HepG2 (cell line): ENCODE measurements around the gene AGAP1. TPM values are rescaled to one million over a fixed set of nuclear protein-coding genes. Genes with fewer than 3 reads are reported as not detected.

Experiments
- ATAC-seq: fragments of 200-7000 bp; cut with Tn5 transposase; 3 replicates; pipeline ENCODE4 v1.9.1; 2020; ENCODE audit warnings: mild to moderate bottlenecking, moderate library complexity
- BruUV-seq: library from RNA; stranded (reverse); fragments of 400-500 nt; replicated peaks from 2 replicates; lab custom pipeline; 2021; lab: Mats Ljungman, UMichigan
- CTCF ChIA-PET: fragments of 300-600 bp; formaldehyde crosslinking; extraction: SDS; loops from one replicate; lab custom pipeline; 2021; ENCODE audit warnings: low total read pairs, inconsistent platforms, low intra/inter-chr PET ratio; lab: Yijun Ruan, JAX
- POLR2A ChIA-PET: fragments of 350-600 bp; sonication (Branson Sonifier 250); formaldehyde crosslinking; loops from one replicate; lab custom pipeline; 2020; ENCODE audit warnings: antibody characterized with exemption, inconsistent platforms; lab: Yijun Ruan, JAX
- DNase-seq: peaks from one replicate; pipeline ENCODE4 v3.0.0-alpha.2; 2015; ENCODE audit warnings: low spot score
- FAIRE-seq: peaks from 3 replicates; lab custom pipeline; 2011; peaks lifted over from hg19 to GRCh38; lab: Jason Lieb, UNC
- H2AFZ ChIP-seq: one replicate; pipeline ENCODE4 v1.6.1; 2011; ENCODE audit warnings: low read length, inconsistent platforms
- H3K27ac ChIP-seq: fragments of 300-600 bp; 3 replicates; pipeline ENCODE4 v1.8.0; 2011; ENCODE audit warnings: mixed run types, mild to moderate bottlenecking, mixed read lengths, low read length, inconsistent platforms; ENCODE audit not compliant: insufficient read depth; ENCODE audit errors: extremely low read length
- H3K27me3 ChIP-seq, 2 experiments: fragments of 200-600 bp in 1 of 2; 2 replicates in 1 of 2; 3 replicates in 1 of 2; pipeline versions ENCODE4 v1.6.0 to v1.8.0; 2011; ENCODE audit warnings: low read length in 2 of 2, mild to moderate bottlenecking in 2 of 2, moderate library complexity in 2 of 2, inconsistent platforms in 1 of 2; ENCODE audit not compliant: insufficient read depth in 2 of 2, control insufficient read depth in 1 of 2
- H3K36me3 ChIP-seq, 2 experiments: fragments of 200-600 bp in 1 of 2; replicated peaks in 1 of 2; 2 replicates in 1 of 2; 3 replicates in 1 of 2; pipeline versions ENCODE4 v1.5.1 to v1.8.0; 2011; ENCODE audit warnings: low read length in 2 of 2, inconsistent platforms in 1 of 2; ENCODE audit not compliant: insufficient read depth in 2 of 2, control insufficient read depth in 1 of 2
- H3K4me1 ChIP-seq: 2 replicates; pipeline ENCODE4 v1.5.1; 2012; ENCODE audit warnings: low read length, inconsistent platforms; ENCODE audit not compliant: insufficient read depth
- H3K4me2 ChIP-seq: 2 replicates; pipeline ENCODE4 v1.6.0; 2011; ENCODE audit warnings: low read depth, low read length, inconsistent platforms
- H3K4me3 ChIP-seq, 3 experiments: fragments of 200-600 bp in 1 of 3; sonication (generic), shearing (Covaris generic) in 1 of 3; replicated peaks in 1 of 3; 2 replicates each; pipeline ENCODE4 v1.5.1; 2011 to 2016; ENCODE audit warnings: low read length in 3 of 3, inconsistent platforms in 2 of 3, low read depth in 2 of 3, mild to moderate bottlenecking in 2 of 3, control low read depth in 1 of 3, mixed read lengths in 1 of 3; ENCODE audit not compliant: insufficient read depth in 1 of 3
- H3K79me2 ChIP-seq: one replicate; pipeline ENCODE4 v1.6.1; 2011; ENCODE audit warnings: low read length, inconsistent platforms; ENCODE audit not compliant: insufficient read depth
- H3K9ac ChIP-seq: 2 replicates; pipeline ENCODE4 v1.6.0; 2011; ENCODE audit warnings: mild to moderate bottlenecking, low read depth, low read length, inconsistent platforms; ENCODE audit not compliant: insufficient read depth
- H3K9me3 ChIP-seq: 2 replicates; pipeline ENCODE4 v1.5.1; 2012; ENCODE audit warnings: mild to moderate bottlenecking, low read length
- H4K20me1 ChIP-seq: 2 replicates; pipeline ENCODE4 v1.6.0; 2011; ENCODE audit warnings: inconsistent platforms, mild to moderate bottlenecking, low read length, moderate library complexity; ENCODE audit not compliant: insufficient read depth
- CC2D1A ChIP-seq: sonication (generic); formaldehyde crosslinking; IDR thresholded peaks from 2 replicates; pipeline ENCODE4 v1.8.1; 2023; ENCODE audit warnings: mild to moderate bottlenecking, missing genetic modification reagents
- MXI1 ChIP-seq: IDR thresholded peaks from 3 replicates; pipeline ENCODE4 v1.6.1; 2012; ENCODE audit warnings: low read depth, low read length, inconsistent platforms, borderline replicate concordance
- RFX3 ChIP-seq: IDR thresholded peaks from 2 replicates; pipeline ENCODE4 v1.6.1; 2016; ENCODE audit warnings: missing biosample characterization, missing genetic modification reagents
- SMAD9 ChIP-seq: sonication (generic); formaldehyde crosslinking; IDR thresholded peaks from 2 replicates; pipeline ENCODE4 v1.5.1; 2020; ENCODE audit warnings: mild to moderate bottlenecking, missing genetic modification reagents
- SUZ12 ChIP-seq: fragments of 150-350 bp; IDR thresholded peaks from 2 replicates; pipeline ENCODE4 v1.6.1; 2014; ENCODE audit warnings: low read depth, low read length
- ZBTB38 ChIP-seq: sonication (generic); formaldehyde crosslinking; IDR thresholded peaks from 2 replicates; pipeline ENCODE4 v1.5.1; 2020; ENCODE audit warnings: mild to moderate bottlenecking, missing genetic modification reagents
- ZFP36 ChIP-seq: fragments of 150-350 bp; IDR thresholded peaks from 2 replicates; pipeline ENCODE4 v1.6.1; 2018; ENCODE audit warnings: borderline replicate concordance, low read length, low read depth; ENCODE audit not compliant: partially characterized antibody
- ZKSCAN5 ChIP-seq: sonication (generic); formaldehyde crosslinking; IDR thresholded peaks from 2 replicates; pipeline ENCODE4 v1.5.1; 2020; ENCODE audit warnings: mild to moderate bottlenecking, missing genetic modification reagents
- ZNF121 ChIP-seq: sonication (generic); formaldehyde crosslinking; IDR thresholded peaks from 2 replicates; pipeline ENCODE4 v1.5.0; 2020; ENCODE audit warnings: mild to moderate bottlenecking, missing genetic modification reagents
- ZNF510 ChIP-seq: sonication (generic); formaldehyde crosslinking; IDR thresholded peaks from 2 replicates; pipeline ENCODE4 v1.4.0; 2020; ENCODE audit warnings: low read depth, mild to moderate bottlenecking, missing genetic modification reagents
- ZNF616 ChIP-seq: sonication (generic); formaldehyde crosslinking; IDR thresholded peaks from 2 replicates; pipeline ENCODE4 v1.5.0; 2020; ENCODE audit warnings: low read depth, mild to moderate bottlenecking, missing genetic modification reagents
- ZNF619 ChIP-seq: sonication (generic); formaldehyde crosslinking; IDR thresholded peaks from 2 replicates; pipeline ENCODE4 v1.4.0; 2020; ENCODE audit warnings: mild to moderate bottlenecking, missing genetic modification reagents
- WGBS: methylation state at CpG from one replicate; pipeline ENCODE4 v1.1.6; 2017; ENCODE audit warnings: low lambda C conversion rate; 5-methylcytosine and 5-hydroxymethylcytosine counted together
- in situ Hi-C: cut with HindIII; loops from 2 replicates; pipeline ENCODE4 v1.10.0; 2017; ENCODE audit warnings: low pct_unique_long_range_greater_than_20kb; ENCODE audit not compliant: extremely low pct_ligation_motif_present
- intact Hi-C: fragments of 100-400 bp; cut with micrococcal nuclease; formaldehyde crosslinking; loops from one replicate; pipeline ENCODE4 v1.10.0; 2022; ENCODE audit not compliant: unreplicated experiment
- polyA plus RNA-seq, 8 experiments: library from polyadenylated mRNA; depleted of rRNA in 3 of 8; stranded (reverse) in 7 of 8; unstranded in 1 of 8; fragments of >200 nt; fragmentation: Illumina TruSeq in 4 of 8; extraction: Trizol in 4 of 8; gene quantifications; 2 replicates each; pipeline versions ENCODE4 v1.2.1 to v1.2.3, GENCODE V29; 2011 to 2016; ENCODE audit warnings: low read depth in 4 of 8, missing spikeins in 1 of 8, mixed read lengths in 1 of 8; ENCODE audit not compliant: insufficient read depth in 1 of 8
- total RNA-seq, 5 experiments: library from RNA; depleted of rRNA; stranded (reverse); fragments of >200 nt; fragmentation: Illumina TruSeq; extraction: Trizol; gene quantifications; 2 replicates each; pipeline ENCODE4 v1.2.3, GENCODE V29; 2016; ENCODE audit warnings: low read depth in 1 of 5
- TF ChIP-seq, protein P1 (sequence below): sonication (generic); formaldehyde crosslinking; IDR thresholded peaks from 2 replicates; pipeline ENCODE4 v1.4.0; 2020; ENCODE audit warnings: missing genetic modification reagents

The AGAP1 gene
- total and polyA plus RNA-seq, 2 of the 13 experiments (the other 11 are each of a cell fraction or from before 2014, with no cell fraction given), result 21.2 to 32.7 TPM

DNA sequence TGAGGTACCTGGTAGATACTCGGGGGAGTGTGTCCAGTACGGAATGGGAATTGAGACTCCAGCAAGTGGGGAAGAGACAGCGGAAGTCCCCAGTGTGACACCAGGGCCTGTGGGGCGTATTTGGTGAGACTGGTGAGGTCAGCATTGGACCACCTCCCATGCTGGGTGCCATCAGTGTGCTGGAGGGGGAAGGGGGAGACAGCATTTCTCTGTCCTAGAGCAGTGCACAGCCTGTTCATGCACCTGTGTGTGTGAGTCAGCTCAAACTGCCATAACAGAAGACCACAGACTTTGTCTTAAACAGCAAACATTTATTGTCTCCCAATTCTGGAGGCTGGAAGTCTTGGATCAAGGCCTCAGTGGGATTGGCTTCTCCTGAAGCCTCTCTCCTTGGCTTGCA lies 372.5 kb downstream of the AGAP1 start:
- DNase-seq (no peak), ATAC-seq (no peak), FAIRE-seq (no peak)
- no peak overlapping the region for H3K9ac ChIP-seq
- H3K27ac ChIP-seq, result no peak overlapping the region
- CTCF ChIA-PET, result no interaction called here
- no peaks in the 10 kb centered on the region for H3K27me3 ChIP-seq
- 96% methylated on average over 4 of the region's 4 CpGs for WGBS
- no TSS peak for BruUV-seq
- intact Hi-C loops, result no loop called here
- no peaks in the 10 kb centered on the region for H3K4me1 ChIP-seq
- TF ChIP-seq RFX3 (CRISPR knock-in tag) (no peak), ZNF616 (no peak), SMAD9 (no peak), SUZ12 (no peak), CC2D1A (CRISPR knock-in tag) (no peak), ZNF121 (CRISPR knock-in tag) (no peak), ZNF510 (CRISPR knock-in tag) (no peak), MXI1 (no peak), ZNF619 (CRISPR knock-in tag) (no peak), ZBTB38 (CRISPR knock-in tag) (no peak), ZKSCAN5 (CRISPR knock-in tag) (no peak), ZFP36 (no peak)
- TF ChIP-seq, protein P1, sequence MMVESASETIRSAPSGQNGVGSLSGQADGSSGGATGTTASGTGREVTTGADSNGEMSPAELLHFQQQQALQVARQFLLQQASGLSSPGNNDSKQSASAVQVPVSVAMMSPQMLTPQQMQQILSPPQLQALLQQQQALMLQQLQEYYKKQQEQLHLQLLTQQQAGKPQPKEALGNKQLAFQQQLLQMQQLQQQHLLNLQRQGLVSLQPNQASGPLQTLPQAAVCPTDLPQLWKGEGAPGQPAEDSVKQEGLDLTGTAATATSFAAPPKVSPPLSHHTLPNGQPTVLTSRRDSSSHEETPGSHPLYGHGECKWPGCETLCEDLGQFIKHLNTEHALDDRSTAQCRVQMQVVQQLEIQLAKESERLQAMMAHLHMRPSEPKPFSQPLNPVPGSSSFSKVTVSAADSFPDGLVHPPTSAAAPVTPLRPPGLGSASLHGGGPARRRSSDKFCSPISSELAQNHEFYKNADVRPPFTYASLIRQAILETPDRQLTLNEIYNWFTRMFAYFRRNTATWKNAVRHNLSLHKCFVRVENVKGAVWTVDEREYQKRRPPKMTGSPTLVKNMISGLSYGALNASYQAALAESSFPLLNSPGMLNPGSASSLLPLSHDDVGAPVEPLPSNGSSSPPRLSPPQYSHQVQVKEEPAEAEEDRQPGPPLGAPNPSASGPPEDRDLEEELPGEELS, result no peak
- H3K9me3 ChIP-seq, result no peaks in the 10 kb centered on the region
- H3K79me2 ChIP-seq, result no peaks in the 10 kb centered on the region
- no peak overlapping the region for H3K4me3 ChIP-seq
- in situ Hi-C loops, result no loop called here
- POLR2A ChIA-PET, result no interaction called here
- no peak overlapping the region for H3K4me2 ChIP-seq
- H4K20me1 ChIP-seq, result no peaks in the 10 kb centered on the region; the same call in 1 of the 2 replicates
- H2AFZ ChIP-seq, result no peak overlapping the region
- peaks cover 3 to 7% of the 10 kb centered on the region in 2 experiments; a peak in 1 of 5 replicates for H3K36me3 ChIP-seq
